Cardiac muscle cell (in vitro differentiated cells and primary cell): ENCODE results near the gene CLTCL1. TPM values are rescaled to one million over a fixed set of nuclear protein-coding genes. Genes with fewer than 3 reads are reported as not detected.
A peak's percentile ranks its signal among the peaks of the same experiment; 100 is the strongest.

Source experiments
- DNase-seq, 2 donors: peaks; one replicate each; pipeline versions ENCODE4 v3.0.0 to v3.0.0-alpha.2; 2010 to 2017; ENCODE audit warnings: low read depth in 1 of 2, low spot score in 1 of 2
- H3K27ac ChIP-seq: fragments of 200-600 bp; sonication (generic); 2 replicates; pipeline ENCODE4 v1.5.1; 2016
- H3K27me3 ChIP-seq: fragments of 200-600 bp; sonication (generic); 2 replicates; pipeline ENCODE4 v1.6.0; 2016; ENCODE audit warnings: control low read depth
- H3K36me3 ChIP-seq: fragments of 200-600 bp; sonication (generic); 2 replicates; pipeline ENCODE4 v1.5.1; 2016; ENCODE audit warnings: control low read depth
- H3K4me1 ChIP-seq: fragments of 200-600 bp; sonication (generic); 2 replicates; pipeline ENCODE4 v1.8.1; 2017; ENCODE audit warnings: low read depth, mild to moderate bottlenecking, mixed run types
- H3K4me3 ChIP-seq: fragments of 200-600 bp; sonication (generic); 2 replicates; pipeline ENCODE4 v1.5.1; 2016; ENCODE audit warnings: mild to moderate bottlenecking
- H3K9me3 ChIP-seq: fragments of 200-600 bp; sonication (generic); 2 replicates; pipeline ENCODE4 v1.5.1; 2017; ENCODE audit warnings: low read depth, mild to moderate bottlenecking, control low read depth
- polyA plus RNA-seq: library from polyadenylated mRNA; unstranded; fragments of >200 nt; fragmentation: Nextera tagmentation; extraction: Ambion mirVana; gene quantifications from 2 replicates; pipeline ENCODE4 v1.2.1, GENCODE V29; 2016
- total RNA-seq: library from RNA; depleted of rRNA; stranded (reverse); fragments of >200 nt; gene quantifications from 2 replicates; pipeline ENCODE4 v1.2.3, GENCODE V29; 2016
- TF ChIP-seq, protein P1 (sequence below): IDR thresholded peaks from 2 replicates; pipeline ENCODE4 v1.5.1; 2012; ENCODE audit warnings: low read depth, mild to moderate bottlenecking, low read length

Gene CLTCL1
- total and polyA plus RNA-seq, 2 experiments from 2014 or later: 3.9 to 12.2 TPM

DNA sequence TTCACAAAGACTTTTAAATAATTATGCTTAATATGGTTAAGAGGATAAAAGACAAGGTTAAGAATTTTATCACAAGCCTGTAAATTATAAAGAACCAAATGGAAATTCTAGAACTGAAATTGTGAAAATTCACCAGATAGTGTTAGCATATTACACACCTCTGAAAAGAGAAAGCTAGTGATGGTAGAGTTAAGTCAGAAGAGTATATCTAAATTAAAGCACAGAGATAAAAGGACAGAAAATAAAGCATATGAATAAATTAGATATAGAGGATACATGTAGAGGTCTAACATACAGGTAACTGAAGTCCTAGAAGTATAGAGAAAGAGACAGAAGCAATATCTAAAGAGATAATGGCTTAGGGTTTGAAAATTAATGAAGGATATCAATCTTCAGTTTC is 4.2 kb upstream of the CLTCL1 start:
- TF ChIP-seq, protein P1, sequence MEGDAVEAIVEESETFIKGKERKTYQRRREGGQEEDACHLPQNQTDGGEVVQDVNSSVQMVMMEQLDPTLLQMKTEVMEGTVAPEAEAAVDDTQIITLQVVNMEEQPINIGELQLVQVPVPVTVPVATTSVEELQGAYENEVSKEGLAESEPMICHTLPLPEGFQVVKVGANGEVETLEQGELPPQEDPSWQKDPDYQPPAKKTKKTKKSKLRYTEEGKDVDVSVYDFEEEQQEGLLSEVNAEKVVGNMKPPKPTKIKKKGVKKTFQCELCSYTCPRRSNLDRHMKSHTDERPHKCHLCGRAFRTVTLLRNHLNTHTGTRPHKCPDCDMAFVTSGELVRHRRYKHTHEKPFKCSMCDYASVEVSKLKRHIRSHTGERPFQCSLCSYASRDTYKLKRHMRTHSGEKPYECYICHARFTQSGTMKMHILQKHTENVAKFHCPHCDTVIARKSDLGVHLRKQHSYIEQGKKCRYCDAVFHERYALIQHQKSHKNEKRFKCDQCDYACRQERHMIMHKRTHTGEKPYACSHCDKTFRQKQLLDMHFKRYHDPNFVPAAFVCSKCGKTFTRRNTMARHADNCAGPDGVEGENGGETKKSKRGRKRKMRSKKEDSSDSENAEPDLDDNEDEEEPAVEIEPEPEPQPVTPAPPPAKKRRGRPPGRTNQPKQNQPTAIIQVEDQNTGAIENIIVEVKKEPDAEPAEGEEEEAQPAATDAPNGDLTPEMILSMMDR: no peak
- H3K27me3 ChIP-seq: no peaks in the 10 kb centered on the region
- no peaks in the 10 kb centered on the region for H3K36me3 ChIP-seq
- no peak overlapping the region for H3K27ac ChIP-seq
- DNase-seq: no peak
- H3K4me3 ChIP-seq: no peak overlapping the region
- no peaks in the 10 kb centered on the region for H3K9me3 ChIP-seq
- no peaks in the 10 kb centered on the region for H3K4me1 ChIP-seq

DNA sequence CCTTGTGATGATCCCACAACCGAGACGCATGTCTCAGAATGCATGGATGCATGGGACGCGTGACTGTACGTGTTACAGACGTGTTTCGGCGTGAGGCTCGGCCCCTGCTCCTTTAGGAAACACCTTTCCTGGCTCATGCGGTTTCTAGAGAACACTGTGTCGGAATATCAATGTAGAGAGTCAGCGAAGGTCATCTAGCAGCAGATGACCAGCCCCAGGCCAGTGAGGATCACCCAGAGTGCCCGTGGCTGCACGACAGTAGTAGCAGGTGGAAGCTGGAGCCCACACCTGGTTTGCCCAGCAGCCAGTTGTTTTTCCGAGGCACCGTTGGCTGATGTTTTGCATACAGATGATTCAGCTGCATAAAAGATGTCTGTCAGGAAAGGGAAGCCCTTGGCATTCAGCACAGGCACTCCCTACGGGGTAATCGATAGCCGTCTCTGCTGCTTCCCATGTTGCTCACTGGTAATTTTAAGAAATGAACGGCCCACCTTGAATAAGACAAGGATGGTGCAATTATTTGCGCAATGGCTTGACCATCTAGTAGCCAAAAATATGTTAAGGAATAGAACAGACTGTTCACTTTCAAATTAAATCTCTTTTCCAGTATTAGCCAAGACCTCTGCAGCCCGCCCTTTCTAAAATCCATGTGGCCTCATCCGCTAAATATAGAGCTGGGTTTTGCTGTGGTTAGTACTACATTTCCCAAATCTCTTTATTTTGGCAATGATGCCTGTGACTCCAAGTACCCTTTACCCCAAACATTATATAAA is 1.1 kb upstream of the CLTCL1 start:
- Histone ChIP-seq H3K27ac (no peak overlapping the region), H3K4me1 (no peaks in the 10 kb centered on the region), H3K9me3 (no peaks in the 10 kb centered on the region), H3K4me3 (peak overlapping the region; percentile 52), H3K27me3 (no peaks in the 10 kb centered on the region), H3K36me3 (no peaks in the 10 kb centered on the region)
- peak in 1 of 2 donors; percentile 53 for DNase-seq
- TF ChIP-seq, protein P1: no peak

DNA sequence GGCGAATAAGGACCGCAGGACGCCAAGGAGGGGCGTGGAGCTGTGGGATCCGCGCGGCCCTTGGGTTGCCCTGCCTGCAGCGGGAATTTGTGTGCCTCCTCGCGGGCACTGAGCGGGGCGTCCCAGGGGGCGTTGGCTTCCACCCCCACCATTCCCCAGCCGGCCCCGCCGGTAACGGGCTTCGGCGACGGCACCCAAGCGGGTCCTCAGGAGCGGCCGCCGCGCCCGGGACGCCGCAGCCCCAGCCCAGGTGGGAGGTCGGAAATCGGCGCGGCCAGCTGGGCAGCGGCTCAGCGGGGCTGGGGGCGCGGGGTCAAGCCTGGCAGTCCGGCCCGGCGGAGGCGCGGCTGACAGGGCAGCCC is 320 bp downstream of the CLTCL1 start:
- H3K27me3 ChIP-seq: no peaks in the 10 kb centered on the region
- peak overlapping the region; percentile 72 for H3K4me3 ChIP-seq
- H3K27ac ChIP-seq: no peak overlapping the region
- H3K4me1 ChIP-seq: no peaks in the 10 kb centered on the region
- DNase-seq: peak; percentile 20 to 64
- H3K9me3 ChIP-seq: no peaks in the 10 kb centered on the region
- H3K36me3 ChIP-seq: no peaks in the 10 kb centered on the region
- TF ChIP-seq, protein P1: no peak

DNA sequence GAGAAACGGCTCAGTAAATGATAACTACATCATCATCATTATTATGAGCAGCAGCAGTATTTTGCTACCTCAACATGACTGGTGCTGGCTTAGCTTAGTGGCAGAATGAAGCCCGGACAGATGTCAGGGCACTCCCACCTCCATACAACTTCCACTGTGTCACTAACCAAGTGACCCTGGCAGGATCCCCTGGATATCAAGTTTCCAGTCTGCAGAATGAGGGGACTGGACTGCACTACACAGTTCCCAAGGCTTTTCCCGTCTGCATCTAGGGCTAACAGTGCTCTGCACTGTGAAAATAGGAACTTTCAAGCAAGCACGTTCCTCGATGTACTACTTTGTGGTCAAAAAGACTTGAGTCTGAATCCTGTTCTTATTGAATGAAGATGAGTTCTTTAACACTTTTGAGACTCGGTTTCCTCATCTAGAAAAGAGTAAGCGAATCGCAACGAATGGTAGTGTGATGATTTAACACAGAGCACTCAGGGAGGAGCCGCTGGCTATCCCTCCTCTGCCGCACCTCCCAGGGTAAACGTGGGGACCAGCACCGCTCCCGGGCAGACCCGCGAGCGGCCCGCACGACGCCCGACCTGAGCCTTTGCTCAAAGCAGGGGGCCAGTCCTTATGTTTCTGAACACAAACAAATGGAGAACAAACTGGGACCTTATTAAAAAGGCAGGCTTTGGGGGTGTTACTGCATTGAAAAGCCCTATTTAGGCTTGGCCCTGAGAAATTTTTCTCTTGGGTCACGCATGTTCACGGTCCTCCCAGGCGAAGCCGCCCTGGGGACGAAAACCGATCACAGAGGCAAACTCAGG is 910 bp downstream of the CLTCL1 start:
- DNase-seq: peak in 1 of 2 donors; percentile 11
- Histone ChIP-seq H3K4me3 (peak overlapping the region; percentile 72), H3K36me3 (no peaks in the 10 kb centered on the region), H3K9me3 (no peaks in the 10 kb centered on the region), H3K4me1 (no peaks in the 10 kb centered on the region), H3K27me3 (no peaks in the 10 kb centered on the region), H3K27ac (no peak overlapping the region)
- TF ChIP-seq, protein P1: no peak

DNA sequence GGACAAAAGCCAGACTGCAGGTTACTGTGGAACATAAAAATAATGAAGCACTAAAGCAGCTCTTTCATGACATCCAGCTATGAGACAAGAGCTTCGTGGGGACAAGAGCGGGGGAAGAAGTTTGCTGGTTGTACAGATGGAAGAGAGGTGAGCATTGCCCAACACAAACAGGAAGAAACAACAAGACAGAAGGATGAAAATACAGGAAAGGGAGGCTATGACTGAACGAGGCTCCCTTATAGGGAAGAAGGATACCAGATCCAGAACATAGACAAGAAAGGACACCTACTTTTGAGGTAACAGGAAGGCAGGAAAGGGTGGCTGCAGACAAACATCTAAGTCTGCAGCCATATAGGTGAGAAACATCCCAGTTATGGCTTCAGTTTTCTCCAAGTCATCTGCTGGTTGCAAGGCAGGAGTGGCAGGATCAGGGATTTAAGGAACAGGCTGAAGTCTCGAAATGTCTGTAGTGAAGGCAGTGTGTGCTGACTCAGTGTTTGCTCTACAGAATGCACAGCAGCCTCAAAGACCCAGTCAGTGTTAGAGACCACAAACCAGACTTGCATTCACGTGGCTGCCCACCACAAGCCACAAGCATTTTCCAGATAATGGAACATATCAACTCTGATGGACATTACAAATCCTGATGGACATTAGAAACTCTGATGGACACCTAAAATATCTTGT is 1.9 kb downstream of the CLTCL1 start:
- H3K4me1 ChIP-seq: no peaks in the 10 kb centered on the region
- no peaks in the 10 kb centered on the region for H3K27me3 ChIP-seq
- no peak overlapping the region for H3K27ac ChIP-seq
- no peaks in the 10 kb centered on the region for H3K9me3 ChIP-seq
- H3K36me3 ChIP-seq: no peaks in the 10 kb centered on the region
- no peak overlapping the region for H3K4me3 ChIP-seq
- TF ChIP-seq, protein P1: no peak
- peak in 1 of 2 donors; percentile 79 for DNase-seq
